ENCODE data around the gene LEFTY2.
A peak's percentile ranks its signal among the peaks of the same experiment; 100 is the strongest.

LEFTY2 gene

GRCh38 chr1:225941187-225941941 is at the start of gene LEFTY2:
Gene LEFTY2, minus strand, starts transcription at chr1:225941220. Its CDS starts 80 bp downstream, at chr1:225941140.
- Histone ChIP-seq H3K27ac (ENCODE audit: low read depth, low read length, poor library complexity, severe bottlenecking) (peak within 1 kb of the TSS; percentile 75), H4K20me1 (ENCODE audit: insufficient read depth, low read length) (no peaks in the 10 kb centered on the region), H2AFZ (ENCODE audit: low read length) (no peak within 1 kb of the TSS), H3K4me1 (ENCODE audit: insufficient read depth, low read length, severe bottlenecking) (peaks cover 45% of the 10 kb centered on the region), H3F3A (ENCODE audit: insufficient read depth, low read length) (no peaks in the 10 kb centered on the region), H3K27me3 (ENCODE audit: insufficient read depth, low read length) (peaks cover 5% of the 10 kb centered on the region), H3K9me2 (ENCODE audit: low read depth, low read length) (no peaks in the 10 kb centered on the region), H3K9me3 (ENCODE audit: low read length) (no peaks in the 10 kb centered on the region), H3K4me2 (ENCODE audit: low read length) (peak within 1 kb of the TSS; percentile 26; the same call in 1 of the 2 replicates), H3K36me3 (ENCODE audit: insufficient read depth, low read length) (no peaks in the 10 kb centered on the region), H3K4me3 (ENCODE audit: low read depth, low read length, poor library complexity, severe bottlenecking) (no peak within 1 kb of the TSS), H3K79me2 (ENCODE audit: insufficient read depth, low read length) (no peaks in the 10 kb centered on the region), H3K9ac (ENCODE audit: low read length) (peak within 1 kb of the TSS; percentile 11; the same call in 1 of the 2 replicates)
- TF ChIP-seq EZH2 (IDR thresholded peaks at IDR 0.05; ENCODE audit: borderline replicate concordance, low read length), result no peak
- no peak for TF ChIP-seq CTCF (IDR thresholded peaks at IDR 0.05; ENCODE audit: low read length)

GRCh38 chr1:225987491-225988316 is 46.7 kb upstream of the LEFTY2 start:
- Histone ChIP-seq H3K9ac (ENCODE audit: low read length) (no peak overlapping the region), H2AFZ (ENCODE audit: low read length) (no peak overlapping the region), H3K27ac (ENCODE audit: low read depth, low read length, poor library complexity, severe bottlenecking) (no peak overlapping the region), H3K27me3 (ENCODE audit: insufficient read depth, low read length) (no peaks in the 10 kb centered on the region), H3K4me3 (ENCODE audit: low read depth, low read length, poor library complexity, severe bottlenecking) (no peak overlapping the region), H3K9me3 (ENCODE audit: low read length) (0 out of 2 replicates have a peak, but pooled peaks cover 3% of the 10 kb centered on the region), H3K79me2 (ENCODE audit: insufficient read depth, low read length) (peaks cover 10% of the 10 kb centered on the region), H3F3A (ENCODE audit: insufficient read depth, low read length) (no peaks in the 10 kb centered on the region), H3K36me3 (ENCODE audit: insufficient read depth, low read length) (peaks cover 97% of the 10 kb centered on the region), H3K9me2 (ENCODE audit: low read depth, low read length) (no peaks in the 10 kb centered on the region), H4K20me1 (ENCODE audit: insufficient read depth, low read length) (no peaks in the 10 kb centered on the region), H3K4me1 (ENCODE audit: insufficient read depth, low read length, severe bottlenecking) (no peaks in the 10 kb centered on the region), H3K4me2 (ENCODE audit: low read length) (no peak overlapping the region)
- TF ChIP-seq CTCF (IDR thresholded peaks at IDR 0.05; ENCODE audit: low read length) (peak; percentile 70), EZH2 (IDR thresholded peaks at IDR 0.05; ENCODE audit: borderline replicate concordance, low read length) (no peak)

GRCh38 chr1:225981714-225982113 is 40.7 kb upstream of the LEFTY2 start:
- TF ChIP-seq EZH2 (IDR thresholded peaks at IDR 0.05; ENCODE audit: borderline replicate concordance, low read length) (no peak), CTCF (IDR thresholded peaks at IDR 0.05; ENCODE audit: low read length) (no peak)
- no peaks in the 10 kb centered on the region for H3K9me2 ChIP-seq (ENCODE audit: low read depth, low read length)
- no peaks in the 10 kb centered on the region for H4K20me1 ChIP-seq (ENCODE audit: insufficient read depth, low read length)
- H3K4me3 ChIP-seq (ENCODE audit: low read depth, low read length, poor library complexity, severe bottlenecking), result no peak overlapping the region
- no peak overlapping the region for H3K4me2 ChIP-seq (ENCODE audit: low read length)
- H3K27ac ChIP-seq (ENCODE audit: low read depth, low read length, poor library complexity, severe bottlenecking), result no peak overlapping the region
- H2AFZ ChIP-seq (ENCODE audit: low read length), result no peak overlapping the region
- H3K9ac ChIP-seq (ENCODE audit: low read length), result no peak overlapping the region
- peaks cover 82% of the 10 kb centered on the region for H3K36me3 ChIP-seq (ENCODE audit: insufficient read depth, low read length)
- peaks cover 9% of the 10 kb centered on the region for H3K79me2 ChIP-seq (ENCODE audit: insufficient read depth, low read length)
- no peaks in the 10 kb centered on the region for H3K27me3 ChIP-seq (ENCODE audit: insufficient read depth, low read length)
- H3K9me3 ChIP-seq (ENCODE audit: low read length), result peaks cover 12% of the 10 kb centered on the region; the same call in 1 of the 2 replicates
- no peaks in the 10 kb centered on the region for H3F3A ChIP-seq (ENCODE audit: insufficient read depth, low read length)
- peaks cover 17% of the 10 kb centered on the region for H3K4me1 ChIP-seq (ENCODE audit: insufficient read depth, low read length, severe bottlenecking)

All from OCI-LY1 (cell line).